NCI-H2107 treated with DMSO at 0.1 percent for 48 hours (cell line): ENCODE results near the gene B3GNT8.
"Not testable (repeated sequence)": the region's sequence is repeated elsewhere in the genome, so short reads cannot be mapped to it uniquely, and the experiment has no call there.

ENCODE experiments used
- DNase-seq: peaks from one replicate; lab custom pipeline; 2025; ENCODE audit not compliant: unreplicated experiment; lab: John Stamatoyannopoulos, UW

The B3GNT8 gene

DNA sequence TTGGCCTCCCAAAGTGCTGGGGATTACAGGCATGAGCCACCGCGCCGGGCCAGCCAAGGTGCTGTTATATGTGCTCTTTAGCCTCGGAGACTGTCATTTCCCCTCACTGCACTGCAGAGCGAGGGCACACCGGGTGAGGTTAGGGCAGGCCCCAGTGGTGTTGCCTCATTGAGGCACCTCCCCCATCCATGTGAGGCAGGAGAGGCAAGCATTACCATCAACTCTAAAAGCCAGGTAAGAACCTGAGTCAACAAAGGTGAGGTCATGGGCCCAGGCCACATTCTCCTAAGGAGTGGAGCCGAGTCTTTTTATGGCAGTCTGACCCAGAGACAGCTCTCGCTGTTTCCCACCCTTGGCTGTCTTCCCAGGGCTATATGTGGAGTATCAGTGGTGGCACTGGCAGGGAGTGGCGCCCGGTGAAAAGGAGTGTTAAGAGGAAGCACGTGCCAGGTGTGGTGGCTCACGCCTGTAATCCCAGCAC lies 10.9 kb downstream of the B3GNT8 start:
- no peak for DNase-seq

DNA sequence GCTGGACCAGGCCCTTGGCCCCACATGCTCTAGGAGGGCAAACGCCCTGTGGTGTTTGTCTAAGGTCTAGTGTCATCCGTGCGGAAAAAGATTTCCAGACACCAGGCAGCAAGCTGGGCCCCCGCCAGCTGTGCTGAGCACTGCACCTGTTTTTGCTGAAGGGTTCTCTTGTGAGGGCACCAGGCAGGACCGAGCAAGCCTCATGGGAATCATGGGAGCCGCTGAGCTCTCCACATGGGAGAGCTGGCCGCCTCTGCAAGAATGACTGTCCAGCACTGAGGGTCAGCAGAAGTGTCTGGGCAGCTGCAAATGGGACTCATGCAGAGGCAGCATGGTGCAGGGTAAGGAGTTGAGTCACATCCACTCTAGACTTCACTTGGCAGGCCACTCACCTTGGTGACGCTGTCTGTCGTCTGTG lies 12.0 kb downstream of the B3GNT8 start:
- DNase-seq = peak; percentile 79

DNA sequence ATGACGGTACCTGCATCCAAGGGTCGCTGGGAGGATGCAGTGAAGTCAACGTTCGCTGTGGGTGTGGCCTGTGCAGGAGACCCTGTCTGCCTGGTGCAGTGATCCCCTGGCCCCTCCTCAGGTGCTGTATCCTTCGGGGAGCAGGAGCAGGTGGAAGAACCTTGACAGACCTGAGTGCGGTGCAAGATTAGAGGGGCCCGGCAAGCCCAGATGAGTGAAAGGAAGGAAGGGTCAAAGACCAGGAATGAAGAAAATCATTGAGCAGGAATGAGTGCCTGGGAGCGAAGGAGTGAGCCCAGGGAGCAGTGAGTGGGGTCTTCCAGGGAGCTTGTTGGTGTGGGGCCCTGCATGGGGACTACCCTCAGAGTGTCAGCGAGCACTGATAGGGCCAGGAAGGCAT lies 12.7 kb downstream of the B3GNT8 start:
- DNase-seq = no peak

DNA sequence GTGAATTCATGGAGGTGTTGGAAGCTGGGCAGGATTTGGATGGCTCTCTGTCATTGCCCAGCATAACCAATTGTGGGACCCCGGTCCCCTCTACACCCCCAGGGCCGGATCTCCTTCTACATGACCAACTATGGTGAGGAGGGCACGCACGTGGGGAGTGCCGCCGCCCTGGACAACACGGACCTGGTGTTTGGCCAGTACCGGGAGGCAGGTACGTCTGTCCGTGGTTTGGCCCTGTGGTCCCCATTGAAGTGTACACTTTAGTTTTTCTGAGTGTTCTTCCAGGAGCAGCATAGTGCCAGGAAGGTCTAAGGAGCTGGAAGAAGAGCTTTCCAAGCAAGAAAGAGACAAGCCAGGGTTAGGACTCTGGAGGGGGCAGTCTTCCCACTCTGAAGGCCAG lies 13.2 kb downstream of the B3GNT8 start:
- DNase-seq = no peak

DNA sequence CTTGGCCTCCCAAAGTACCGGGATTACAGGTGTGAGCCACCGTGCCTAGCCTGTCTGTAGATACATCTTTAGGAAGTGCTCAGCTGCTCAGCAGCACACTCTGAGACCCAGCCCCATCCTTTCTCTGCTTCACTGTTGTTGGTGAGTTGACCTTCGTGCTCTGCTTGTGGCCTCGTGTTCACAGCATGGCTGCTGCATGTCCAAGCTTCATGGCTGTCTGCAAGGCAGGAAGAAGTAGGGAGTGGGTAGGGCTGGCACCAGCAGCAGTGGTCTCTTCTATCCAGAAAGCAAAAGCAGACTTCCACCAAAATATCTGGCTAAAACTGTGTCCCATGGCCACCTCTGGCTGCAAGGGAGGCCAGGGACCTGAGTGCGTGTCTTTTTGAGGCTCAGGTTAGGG lies 14.2 kb downstream of the B3GNT8 start:
- DNase-seq = no peak

DNA sequence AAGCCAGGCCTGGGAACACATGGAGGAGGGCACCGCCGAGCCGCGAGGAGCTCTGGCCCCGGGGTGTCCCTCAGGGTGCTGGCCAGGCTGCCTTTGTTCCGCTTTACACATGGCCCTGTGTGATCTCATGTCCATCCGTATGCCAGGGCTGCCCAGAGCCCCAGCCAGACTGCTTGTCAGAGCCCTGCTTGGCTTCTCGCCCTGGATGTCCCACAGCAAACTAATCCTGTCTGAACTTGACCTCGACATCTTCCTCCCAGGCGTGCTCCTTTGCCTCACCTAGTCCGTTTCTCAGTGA lies 15.3 kb downstream of the B3GNT8 start:
- DNase-seq = no peak

DNA sequence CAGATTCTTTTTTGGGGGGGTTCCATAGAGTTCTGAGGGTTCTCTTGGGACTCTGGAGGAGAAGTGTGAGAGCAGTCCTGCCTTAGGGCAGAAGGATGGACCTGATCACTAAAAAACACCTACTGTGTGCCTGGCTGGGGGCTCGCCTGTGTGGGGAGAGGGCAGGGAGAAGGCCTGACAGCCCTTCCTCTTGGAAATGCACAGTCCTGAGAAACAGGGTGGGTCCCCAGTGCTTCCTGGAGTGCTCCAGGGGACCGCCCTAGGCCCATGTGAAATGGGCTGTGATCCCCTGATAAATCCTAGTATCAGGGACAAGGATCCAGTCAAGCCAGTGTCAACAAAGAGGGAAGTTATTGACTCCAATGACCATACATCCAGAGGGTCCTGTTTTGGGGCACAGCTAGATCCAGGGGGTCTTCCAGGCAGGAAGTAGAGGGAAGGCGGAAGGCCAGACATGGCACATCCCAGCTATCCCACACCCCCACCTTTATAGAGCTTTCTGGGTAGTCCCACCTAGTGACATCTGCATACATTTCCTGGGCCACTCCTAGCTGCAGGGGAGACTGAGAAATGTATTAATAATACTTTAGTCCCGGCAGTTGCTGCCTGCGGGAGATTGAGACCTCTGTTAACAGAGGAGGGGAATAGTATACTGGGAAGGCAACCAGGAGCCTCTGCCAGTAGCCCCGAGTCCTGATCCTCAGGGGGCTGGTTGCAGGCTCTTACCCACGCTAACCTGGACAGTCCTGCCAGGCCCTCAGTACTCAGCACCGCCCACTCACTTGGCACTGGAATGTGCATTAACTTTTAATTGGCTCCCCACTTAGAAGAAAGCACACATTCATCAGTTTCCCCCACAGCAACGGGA lies 15.8 kb downstream of the B3GNT8 start:
- no peak for DNase-seq

DNA sequence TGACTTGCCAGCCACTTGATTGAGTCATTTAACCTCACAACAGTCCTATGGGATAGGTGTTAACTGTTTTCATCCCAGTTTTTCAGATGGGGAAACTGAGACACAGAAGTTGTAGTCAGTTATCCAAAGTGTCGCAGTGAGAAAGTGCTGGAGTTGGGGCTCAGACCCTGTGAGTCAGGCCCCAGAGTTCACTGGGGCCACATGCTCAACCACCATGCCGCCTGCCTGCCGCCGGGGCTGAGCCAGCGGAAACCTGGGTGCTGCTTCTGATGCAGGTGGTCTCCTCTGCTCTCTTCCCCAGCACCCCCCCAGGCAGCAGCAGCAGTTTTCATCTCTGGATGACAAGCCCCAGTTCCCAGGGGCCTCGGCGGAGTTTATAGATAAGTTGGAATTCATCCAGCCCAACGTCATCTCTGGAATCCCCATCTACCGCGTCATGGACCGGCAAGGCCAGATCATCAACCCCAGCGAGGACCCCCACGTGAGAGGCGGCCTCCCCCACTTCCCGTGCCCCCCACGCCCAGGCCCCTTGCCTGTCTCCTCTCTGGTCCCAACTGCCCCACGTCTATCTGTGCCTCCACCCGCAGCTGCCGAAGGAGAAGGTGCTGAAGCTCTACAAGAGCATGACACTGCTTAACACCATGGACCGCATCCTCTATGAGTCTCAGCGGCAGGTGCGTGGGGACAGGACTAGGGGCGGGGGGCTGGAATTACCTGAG lies 16.7 kb downstream of the B3GNT8 start:
- DNase-seq = no peak

DNA sequence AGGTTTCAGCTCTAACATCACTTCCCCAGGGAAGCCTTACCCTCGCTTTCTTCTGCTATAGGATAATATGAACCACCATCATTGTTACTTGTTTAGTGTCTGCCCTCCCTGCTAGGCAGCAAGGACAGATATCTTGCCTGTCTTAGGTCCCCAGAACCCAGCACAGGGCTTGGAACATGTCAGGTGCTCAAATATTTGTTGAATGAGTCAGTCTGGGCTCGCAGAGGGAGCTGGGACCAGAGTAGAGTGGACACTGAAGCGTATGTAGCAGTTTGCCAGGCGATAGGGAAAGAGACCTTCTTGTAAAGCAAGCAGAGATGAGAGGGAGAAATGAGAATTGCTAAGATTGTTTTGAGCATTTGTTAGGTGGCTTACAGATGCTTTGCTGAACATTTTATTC lies 17.9 kb downstream of the B3GNT8 start:
- DNase-seq = no peak

DNA sequence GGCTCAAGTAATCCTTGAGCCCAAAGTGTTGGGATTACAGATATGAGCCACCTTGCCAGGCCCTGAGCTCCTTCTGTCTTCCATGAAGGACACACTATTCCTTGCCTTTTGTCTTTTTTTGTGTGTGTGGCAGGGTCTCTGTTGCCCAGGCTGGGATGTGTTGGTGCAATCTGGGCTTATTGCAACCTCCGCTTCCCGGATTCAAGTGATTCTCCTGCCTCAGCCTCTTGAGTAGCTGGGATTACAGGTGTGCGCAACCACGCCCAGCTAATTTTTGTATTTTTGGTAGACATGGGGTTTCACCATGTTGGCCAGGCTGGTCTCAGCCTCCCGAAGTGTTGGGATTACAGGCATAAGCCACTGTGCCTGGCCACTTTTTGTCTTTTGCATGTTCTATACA lies 18.3 kb downstream of the B3GNT8 start:
- DNase-seq = not testable (repeated sequence)

DNA sequence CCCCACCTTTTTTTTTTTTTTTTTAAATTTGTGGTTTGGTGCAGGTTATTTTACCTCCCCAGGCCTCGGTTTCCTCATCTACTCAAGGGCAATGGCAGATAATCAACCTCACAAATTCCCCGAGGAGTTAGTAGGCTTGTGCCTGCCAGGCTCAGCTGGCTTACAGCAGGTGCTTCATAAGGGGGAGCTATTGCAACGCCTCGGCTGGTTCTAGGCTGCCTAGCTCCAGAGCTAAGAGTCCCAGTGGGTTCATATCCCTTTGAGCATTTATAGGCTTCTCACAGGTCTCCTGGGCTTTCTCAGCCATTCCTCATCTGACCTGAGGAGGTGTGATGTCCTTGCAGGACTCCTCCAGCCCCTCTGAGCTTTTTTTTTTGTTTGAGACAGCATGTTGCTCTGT lies 18.9 kb downstream of the B3GNT8 start:
- DNase-seq = peak; percentile 32

DNA sequence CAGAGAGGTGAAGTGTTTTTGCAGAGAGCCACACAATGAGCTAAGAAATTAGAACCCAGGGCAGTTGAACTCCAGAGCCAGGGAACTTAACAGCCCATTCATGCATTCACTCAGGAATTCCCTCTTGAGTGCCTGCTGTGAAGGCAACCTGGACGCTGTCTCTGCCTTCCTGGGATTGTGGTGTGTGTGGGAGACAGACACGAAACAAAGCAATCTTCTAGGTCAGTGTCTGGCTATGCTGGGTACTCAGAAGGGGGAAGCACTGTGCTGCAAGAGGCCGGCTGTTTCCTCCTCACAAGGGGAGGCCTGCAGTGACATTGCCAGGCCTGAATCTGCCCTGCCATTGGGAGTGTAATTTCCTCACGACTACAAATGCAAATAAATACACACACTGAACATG lies 19.9 kb downstream of the B3GNT8 start:
- DNase-seq = no peak

DNA sequence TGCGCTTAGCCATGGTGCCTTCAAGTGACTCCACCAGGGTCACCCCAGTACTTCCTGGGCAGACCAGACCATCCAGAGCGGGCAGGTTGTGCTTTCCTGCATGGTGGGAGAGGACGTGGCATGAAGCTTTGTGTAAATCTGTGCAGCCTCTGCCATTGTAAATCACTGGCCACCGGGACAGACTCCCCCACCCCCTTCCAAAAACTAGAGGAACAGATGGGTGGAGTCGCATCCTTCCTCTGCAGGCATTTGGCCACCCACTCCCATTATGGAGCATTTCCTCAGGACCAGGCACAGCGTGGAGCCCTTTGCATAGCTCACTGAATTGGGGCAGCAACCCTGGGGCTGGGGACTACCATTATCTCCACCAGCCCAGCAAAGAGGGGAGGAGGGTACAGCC lies 21.4 kb downstream of the B3GNT8 start:
- DNase-seq = no peak

DNA sequence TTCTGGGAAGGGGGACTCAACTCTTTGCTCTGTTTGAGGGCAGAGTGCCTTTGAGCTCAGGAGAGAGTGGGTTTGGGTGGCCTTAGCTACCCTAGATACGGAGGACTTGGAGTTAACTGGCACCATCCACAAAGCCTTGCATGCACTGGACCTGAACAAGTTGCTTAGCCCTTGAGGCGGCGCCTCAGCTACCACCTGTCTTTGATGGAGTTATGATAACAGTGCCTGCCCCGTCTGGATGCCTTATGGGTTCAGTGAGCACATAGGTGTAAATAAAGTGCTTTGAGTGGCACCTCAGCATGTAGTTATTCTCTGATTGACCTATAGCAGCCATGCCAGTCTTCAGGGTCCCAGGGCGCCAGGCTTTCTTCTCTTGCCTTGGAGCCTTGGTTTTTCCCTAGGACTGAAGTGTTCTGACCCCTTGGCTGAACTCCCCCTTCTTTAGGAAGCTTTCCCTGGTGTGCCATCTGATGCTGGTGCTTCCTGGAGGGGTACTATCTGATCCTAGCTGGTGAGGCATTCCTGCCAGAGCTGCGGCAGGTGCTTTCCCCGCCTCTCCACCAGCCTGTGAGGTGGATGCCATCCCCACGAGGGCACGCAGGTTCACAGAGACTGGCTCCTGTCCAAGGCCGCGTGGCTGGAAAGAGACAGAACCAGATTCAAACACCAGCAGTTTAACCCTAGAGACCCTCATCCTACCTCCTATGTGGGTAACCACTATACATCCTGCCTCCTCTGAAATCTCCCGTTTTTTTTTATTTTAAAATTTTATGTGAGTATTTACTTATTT lies 23.8 kb downstream of the B3GNT8 start:
- DNase-seq = peak; percentile 38

DNA sequence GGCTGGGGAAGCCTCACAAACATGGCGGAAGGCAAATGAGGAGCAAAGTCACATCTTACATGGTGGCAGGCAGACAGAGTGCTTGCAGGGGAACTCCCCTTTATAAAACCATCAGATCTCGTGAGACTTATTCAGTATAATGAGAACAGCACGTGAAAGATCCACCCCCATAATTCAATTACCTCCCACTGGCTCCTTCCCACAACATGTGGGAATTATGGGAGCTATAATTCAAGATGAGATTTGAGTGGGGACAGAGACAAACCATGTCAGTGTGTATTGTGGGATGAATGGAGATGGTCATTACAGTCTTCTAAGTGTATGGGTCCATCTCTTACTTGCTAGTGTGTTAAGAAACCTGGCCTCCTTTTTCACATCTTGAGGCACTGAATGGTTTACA lies 25.2 kb downstream of the B3GNT8 start:
- no peak for DNase-seq

DNA sequence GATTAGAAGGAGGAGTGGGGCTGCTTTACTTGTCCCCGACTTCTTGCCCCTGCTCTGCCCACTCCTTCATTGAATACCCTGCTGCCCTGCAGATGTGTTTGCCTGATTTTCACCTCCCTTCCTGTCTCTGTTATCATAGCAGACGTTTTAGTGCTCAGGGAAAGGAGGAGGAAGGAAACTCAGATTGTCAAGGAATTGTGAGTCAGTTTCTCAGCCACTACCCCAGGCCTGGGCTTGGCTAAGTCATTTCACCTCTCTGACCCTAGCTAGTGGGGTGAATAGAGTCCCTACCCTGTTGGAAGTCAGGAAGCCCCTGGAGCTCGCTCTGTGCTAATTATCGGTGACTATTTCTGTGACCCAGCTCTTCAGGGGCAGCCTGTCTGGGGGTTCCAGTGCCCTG lies 25.7 kb downstream of the B3GNT8 start:
- no peak for DNase-seq

DNA sequence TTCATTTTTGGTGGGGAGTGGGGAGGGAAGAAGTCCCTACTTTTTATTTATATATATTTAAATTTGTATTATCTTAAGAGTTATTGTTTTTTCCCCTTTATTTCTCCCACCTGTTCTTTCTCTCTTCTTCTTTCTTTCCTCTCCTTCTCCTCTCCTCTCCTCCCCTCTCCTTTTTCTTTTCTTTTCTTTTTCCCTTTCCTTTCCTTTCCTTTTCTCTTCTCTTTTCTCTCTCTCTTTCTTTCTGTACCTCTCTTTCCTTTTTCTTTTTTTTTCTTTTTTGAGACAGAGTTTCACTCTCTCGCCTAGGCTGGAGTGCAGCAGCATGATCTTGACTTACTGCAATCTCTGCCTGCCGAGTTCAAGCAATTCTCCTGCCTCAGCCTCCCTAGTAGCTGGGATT lies 27.6 kb downstream of the B3GNT8 start:
- DNase-seq = no peak

DNA sequence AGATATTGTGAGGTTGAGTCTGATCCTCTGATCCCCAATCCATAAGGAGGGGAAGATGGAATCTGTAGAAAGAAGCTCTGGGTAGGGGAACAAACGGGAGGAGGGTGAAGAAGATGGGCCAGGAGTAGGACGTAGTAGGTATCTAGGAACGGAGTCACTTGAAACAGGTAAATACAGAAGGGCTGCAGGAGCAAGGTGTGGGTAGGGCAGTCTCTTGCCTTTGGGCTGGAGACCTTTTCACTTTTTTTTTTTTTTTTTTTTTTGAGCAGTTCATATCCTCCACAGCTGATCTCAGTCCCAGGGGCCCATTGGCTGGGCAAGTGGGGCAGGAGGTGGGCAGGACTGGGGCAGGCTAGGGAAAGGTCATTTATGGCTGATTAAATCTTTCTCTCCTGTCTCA lies 28.1 kb downstream of the B3GNT8 start:
- DNase-seq = no peak

DNA sequence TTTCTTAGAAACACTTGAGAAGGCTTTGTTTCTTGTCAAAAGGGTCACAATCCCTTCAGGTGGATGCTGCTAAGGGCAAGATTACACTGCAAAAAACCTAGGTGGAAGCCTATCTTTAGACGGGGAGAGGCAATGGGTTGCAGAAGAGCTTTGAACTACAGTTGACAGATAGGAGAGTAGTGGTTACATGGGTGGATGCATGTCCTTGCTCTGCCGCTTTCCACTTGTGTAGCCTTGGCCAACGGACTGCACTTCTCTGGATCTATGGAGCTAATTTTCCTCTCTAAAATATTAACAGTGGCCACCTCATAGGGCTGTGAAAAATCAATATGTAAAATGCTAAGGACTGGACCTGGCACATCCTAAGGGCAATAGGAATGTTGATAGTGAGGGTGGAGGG lies 28.6 kb downstream of the B3GNT8 start:
- DNase-seq = no peak

DNA sequence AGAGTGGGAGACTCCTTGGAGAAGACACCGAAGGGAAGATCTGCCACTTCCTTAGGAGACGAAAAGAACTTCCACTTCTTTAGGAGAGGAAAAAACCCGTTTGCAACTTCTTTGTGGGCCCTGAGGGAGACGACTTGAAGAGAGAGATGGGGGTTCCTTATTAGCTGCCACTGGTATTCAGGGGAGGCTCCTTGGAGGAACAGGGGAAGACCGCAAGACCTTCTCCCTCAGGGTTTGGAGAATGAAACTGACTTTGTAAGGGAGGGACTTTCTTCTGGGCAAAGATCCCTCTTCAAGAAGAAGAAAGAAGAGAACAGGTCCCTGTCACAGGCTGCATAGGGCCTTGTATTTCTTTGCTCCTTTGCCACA lies 29.1 kb downstream of the B3GNT8 start:
- no peak for DNase-seq

DNA sequence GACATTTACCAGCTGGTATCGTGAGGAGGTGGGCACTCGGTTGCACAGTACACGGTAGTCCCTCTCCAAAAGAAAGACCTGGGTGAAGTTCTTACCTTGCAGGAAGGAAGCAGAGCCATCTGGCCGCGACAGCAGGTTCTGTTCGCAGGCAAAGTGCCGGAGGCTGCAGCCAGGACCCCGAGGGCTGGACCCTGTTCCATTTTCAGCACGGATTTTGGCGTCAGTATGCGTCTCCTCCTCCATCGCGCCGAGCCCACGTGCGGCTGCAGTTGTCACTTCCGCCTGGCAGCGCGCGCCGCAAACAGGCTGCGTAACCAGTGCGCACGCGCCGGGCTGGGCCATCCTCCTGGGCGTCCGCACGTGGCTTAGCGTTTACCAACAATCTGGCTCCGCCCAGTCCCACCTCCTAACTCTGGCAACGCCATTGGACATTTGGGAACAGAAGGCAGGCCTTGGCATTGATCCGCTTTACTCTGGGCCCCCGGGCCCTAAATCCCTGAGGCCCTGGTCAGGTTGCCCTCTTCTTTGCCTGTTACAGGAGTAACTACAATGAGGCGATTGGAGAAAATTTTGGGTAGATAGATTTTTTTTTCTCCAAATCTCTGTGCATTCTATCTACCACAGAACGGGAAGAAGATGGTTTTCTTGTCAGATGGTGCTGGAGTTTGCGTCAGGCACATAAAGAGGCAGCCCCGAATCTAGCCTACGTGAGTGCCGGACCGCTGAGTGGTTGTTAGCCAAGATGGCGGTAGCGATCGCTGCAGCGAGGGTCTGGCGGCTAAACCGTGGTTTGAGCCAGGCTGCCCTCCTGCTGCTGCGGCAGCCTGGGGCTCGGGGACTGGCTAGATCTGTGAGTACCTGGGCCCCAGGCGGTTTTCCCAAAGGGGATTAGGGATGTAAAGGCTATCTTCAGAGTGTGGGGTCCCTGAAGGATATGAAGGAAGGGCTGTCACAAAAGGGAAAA lies 29.8 kb downstream of the B3GNT8 start, which contains the start of the genes BCKDHA and EXOSC5:
TSS of gene BCKDHA (plus strand) at position 733 of the 964 bp plus-strand sequence. CDS start at position 743, 10 bp downstream.
TSS of gene EXOSC5 (minus strand) at position 274 of the 964 bp plus-strand sequence. CDS start at position 243, 31 bp downstream.
- peak; percentile 99 for DNase-seq
